Panc1 (cell line): ENCODE results near the gene FSD2. TPM values are rescaled to one million over a fixed set of nuclear protein-coding genes. Genes with fewer than 3 reads are reported as not detected.

Source experiments
- ATAC-seq: fragments of 200-7000 bp; cut with Tn5 transposase; 2 replicates; pipeline ENCODE4 v1.9.1; 2020; ENCODE audit warnings: mild to moderate bottlenecking, moderate library complexity
- BruUV-seq: library from RNA; stranded (reverse); fragments of 400-500 nt; replicated peaks from 2 replicates; lab custom pipeline; 2021; lab: Mats Ljungman, UMichigan
- CTCF ChIA-PET: fragments of 300-600 bp; sonication (Branson Sonifier 250); formaldehyde crosslinking; loops from one replicate; lab custom pipeline; 2022; ENCODE audit warnings: antibody characterized with exemption; lab: Charles Lee
- POLR2A ChIA-PET: fragments of 300-600 bp; sonication (Branson Sonifier 250); formaldehyde crosslinking; loops from one replicate; lab custom pipeline; 2022; ENCODE audit warnings: antibody characterized with exemption; lab: Charles Lee
- DNase-seq: peaks from one replicate; pipeline ENCODE4 v3.0.0-alpha.2; 2010; ENCODE audit warnings: low read depth, low spot score
- H3K27ac ChIP-seq: 2 replicates; pipeline ENCODE4 v1.5.1; 2011; ENCODE audit warnings: mild to moderate bottlenecking, low read length, inconsistent platforms
- H3K27me3 ChIP-seq: fragments of 200-500 bp; sonication (Bioruptor generic); 2 replicates; pipeline ENCODE4 v1.6.0; 2014; ENCODE audit warnings: low read length, inconsistent platforms; ENCODE audit not compliant: control insufficient read depth, insufficient read depth
- H3K36me3 ChIP-seq: fragments of 200-500 bp; sonication (Bioruptor generic); 2 replicates; pipeline ENCODE4 v1.5.1; 2014; ENCODE audit warnings: inconsistent platforms, mild to moderate bottlenecking, low read length, moderate library complexity; ENCODE audit not compliant: control insufficient read depth, insufficient read depth
- H3K4me1 ChIP-seq: 2 replicates; pipeline ENCODE4 v1.5.1; 2011; ENCODE audit warnings: inconsistent platforms, mild to moderate bottlenecking, low read length, moderate library complexity; ENCODE audit not compliant: control insufficient read depth, insufficient read depth
- H3K4me3 ChIP-seq, 2 experiments: 2 replicates each; pipeline ENCODE4 v1.5.1; 2011 to 2012; ENCODE audit warnings: low read depth in 2 of 2, low read length in 2 of 2, mild to moderate bottlenecking in 2 of 2, inconsistent platforms in 1 of 2, moderate library complexity in 1 of 2
- H3K9me3 ChIP-seq: fragments of 200-500 bp; sonication (Bioruptor generic); 2 replicates; pipeline ENCODE4 v1.5.1; 2014; ENCODE audit warnings: low read depth, mild to moderate bottlenecking, inconsistent platforms, low read length, moderate library complexity; ENCODE audit not compliant: control insufficient read depth, insufficient read depth
- POLR2AphosphoS5 ChIP-seq: IDR thresholded peaks from 2 replicates; pipeline ENCODE4 v1.6.1; 2012; ENCODE audit warnings: mild to moderate bottlenecking, low read depth, low read length, moderate library complexity
- SIN3A ChIP-seq: IDR thresholded peaks from 2 replicates; pipeline ENCODE4 v1.6.1; 2012; ENCODE audit warnings: low read depth, mild to moderate bottlenecking, low read length, moderate library complexity, borderline replicate concordance; ENCODE audit not compliant: insufficient read depth
- TCF7L2 ChIP-seq: IDR thresholded peaks from 2 replicates; pipeline ENCODE4 v1.6.1; 2011; ENCODE audit warnings: mild to moderate bottlenecking, low read depth, low read length, inconsistent platforms
- in situ Hi-C: cut with HindIII; loops from 2 replicates; pipeline ENCODE4 v1.10.0; 2016; ENCODE audit warnings: low sequenced_read_pairs, low pct_unique_long_range_greater_than_20kb
- intact Hi-C: fragments of 100-400 bp; cut with micrococcal nuclease; formaldehyde crosslinking; loops from one replicate; pipeline ENCODE4 v1.10.0; 2022; ENCODE audit not compliant: unreplicated experiment
- total RNA-seq: library from RNA; stranded (reverse); gene quantifications from one replicate; pipeline ENCODE4 v1.2.1, GENCODE V29; 2021; ENCODE audit not compliant: unreplicated experiment
- TF ChIP-seq, protein P1 (sequence below): fragments of 450-650 bp; IDR thresholded peaks from 2 replicates; pipeline ENCODE4 v1.5.1; 2017; ENCODE audit warnings: mild to moderate bottlenecking
- TF ChIP-seq, protein P2 (sequence below), 2 experiments: IDR thresholded peaks; 2 replicates each; pipeline ENCODE4 v1.6.1; 2011 to 2012; ENCODE audit warnings: low read depth in 2 of 2, control low read depth in 1 of 2, low read length in 1 of 2, mild to moderate bottlenecking in 1 of 2, moderate library complexity in 1 of 2; ENCODE audit not compliant: insufficient read depth in 1 of 2

Gene FSD2
- total RNA-seq, 1 experiment from 2014 or later, result not detected

DNA sequence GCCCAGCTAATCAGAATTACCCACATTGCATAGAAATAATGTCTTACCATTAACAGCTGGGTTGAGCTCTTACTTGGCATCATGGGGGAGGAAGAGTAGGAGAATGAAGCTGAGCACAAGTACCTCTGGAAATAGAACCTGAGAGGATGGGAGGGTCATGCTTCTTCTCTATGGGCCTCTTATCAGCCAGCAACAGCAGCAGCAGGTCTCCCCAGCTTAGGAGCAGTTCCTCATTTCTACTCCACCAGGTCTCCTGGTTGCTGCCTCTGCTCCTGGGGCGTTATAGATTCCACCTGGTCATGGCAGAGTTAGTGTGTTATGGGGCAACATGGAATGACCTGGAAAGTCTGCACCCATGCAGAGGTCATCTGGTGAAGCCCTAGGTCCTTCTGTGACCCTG lies 3.4 kb downstream of the FSD2 start:
- no TSS peak for BruUV-seq
- Histone ChIP-seq H3K27me3 (no peaks in the 10 kb centered on the region; the same call in 1 of the 2 replicates), H3K36me3 (no peaks in the 10 kb centered on the region), H3K9me3 (no peaks in the 10 kb centered on the region), H3K4me3 (no peak overlapping the region), H3K27ac (no peak overlapping the region), H3K4me1 (no peaks in the 10 kb centered on the region)
- CTCF ChIA-PET, result no interaction called here
- POLR2A ChIA-PET, result no interaction called here
- no peak for DNase-seq
- no peak for ATAC-seq
- in situ Hi-C loops, result no loop called here
- intact Hi-C loops, result no loop called here
- TF ChIP-seq, protein P1, sequence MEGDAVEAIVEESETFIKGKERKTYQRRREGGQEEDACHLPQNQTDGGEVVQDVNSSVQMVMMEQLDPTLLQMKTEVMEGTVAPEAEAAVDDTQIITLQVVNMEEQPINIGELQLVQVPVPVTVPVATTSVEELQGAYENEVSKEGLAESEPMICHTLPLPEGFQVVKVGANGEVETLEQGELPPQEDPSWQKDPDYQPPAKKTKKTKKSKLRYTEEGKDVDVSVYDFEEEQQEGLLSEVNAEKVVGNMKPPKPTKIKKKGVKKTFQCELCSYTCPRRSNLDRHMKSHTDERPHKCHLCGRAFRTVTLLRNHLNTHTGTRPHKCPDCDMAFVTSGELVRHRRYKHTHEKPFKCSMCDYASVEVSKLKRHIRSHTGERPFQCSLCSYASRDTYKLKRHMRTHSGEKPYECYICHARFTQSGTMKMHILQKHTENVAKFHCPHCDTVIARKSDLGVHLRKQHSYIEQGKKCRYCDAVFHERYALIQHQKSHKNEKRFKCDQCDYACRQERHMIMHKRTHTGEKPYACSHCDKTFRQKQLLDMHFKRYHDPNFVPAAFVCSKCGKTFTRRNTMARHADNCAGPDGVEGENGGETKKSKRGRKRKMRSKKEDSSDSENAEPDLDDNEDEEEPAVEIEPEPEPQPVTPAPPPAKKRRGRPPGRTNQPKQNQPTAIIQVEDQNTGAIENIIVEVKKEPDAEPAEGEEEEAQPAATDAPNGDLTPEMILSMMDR, result no peak
- TF ChIP-seq, protein P2, sequence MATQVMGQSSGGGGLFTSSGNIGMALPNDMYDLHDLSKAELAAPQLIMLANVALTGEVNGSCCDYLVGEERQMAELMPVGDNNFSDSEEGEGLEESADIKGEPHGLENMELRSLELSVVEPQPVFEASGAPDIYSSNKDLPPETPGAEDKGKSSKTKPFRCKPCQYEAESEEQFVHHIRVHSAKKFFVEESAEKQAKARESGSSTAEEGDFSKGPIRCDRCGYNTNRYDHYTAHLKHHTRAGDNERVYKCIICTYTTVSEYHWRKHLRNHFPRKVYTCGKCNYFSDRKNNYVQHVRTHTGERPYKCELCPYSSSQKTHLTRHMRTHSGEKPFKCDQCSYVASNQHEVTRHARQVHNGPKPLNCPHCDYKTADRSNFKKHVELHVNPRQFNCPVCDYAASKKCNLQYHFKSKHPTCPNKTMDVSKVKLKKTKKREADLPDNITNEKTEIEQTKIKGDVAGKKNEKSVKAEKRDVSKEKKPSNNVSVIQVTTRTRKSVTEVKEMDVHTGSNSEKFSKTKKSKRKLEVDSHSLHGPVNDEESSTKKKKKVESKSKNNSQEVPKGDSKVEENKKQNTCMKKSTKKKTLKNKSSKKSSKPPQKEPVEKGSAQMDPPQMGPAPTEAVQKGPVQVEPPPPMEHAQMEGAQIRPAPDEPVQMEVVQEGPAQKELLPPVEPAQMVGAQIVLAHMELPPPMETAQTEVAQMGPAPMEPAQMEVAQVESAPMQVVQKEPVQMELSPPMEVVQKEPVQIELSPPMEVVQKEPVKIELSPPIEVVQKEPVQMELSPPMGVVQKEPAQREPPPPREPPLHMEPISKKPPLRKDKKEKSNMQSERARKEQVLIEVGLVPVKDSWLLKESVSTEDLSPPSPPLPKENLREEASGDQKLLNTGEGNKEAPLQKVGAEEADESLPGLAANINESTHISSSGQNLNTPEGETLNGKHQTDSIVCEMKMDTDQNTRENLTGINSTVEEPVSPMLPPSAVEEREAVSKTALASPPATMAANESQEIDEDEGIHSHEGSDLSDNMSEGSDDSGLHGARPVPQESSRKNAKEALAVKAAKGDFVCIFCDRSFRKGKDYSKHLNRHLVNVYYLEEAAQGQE (IDR thresholded peaks at IDR 0.05; ENCODE audit: insufficient read depth in 1 of 2, low read depth in 2 of 2, low read length in 1 of 2), result no peak
- TF ChIP-seq POLR2AphosphoS5 (no peak), TCF7L2 (no peak), SIN3A (no peak)

DNA sequence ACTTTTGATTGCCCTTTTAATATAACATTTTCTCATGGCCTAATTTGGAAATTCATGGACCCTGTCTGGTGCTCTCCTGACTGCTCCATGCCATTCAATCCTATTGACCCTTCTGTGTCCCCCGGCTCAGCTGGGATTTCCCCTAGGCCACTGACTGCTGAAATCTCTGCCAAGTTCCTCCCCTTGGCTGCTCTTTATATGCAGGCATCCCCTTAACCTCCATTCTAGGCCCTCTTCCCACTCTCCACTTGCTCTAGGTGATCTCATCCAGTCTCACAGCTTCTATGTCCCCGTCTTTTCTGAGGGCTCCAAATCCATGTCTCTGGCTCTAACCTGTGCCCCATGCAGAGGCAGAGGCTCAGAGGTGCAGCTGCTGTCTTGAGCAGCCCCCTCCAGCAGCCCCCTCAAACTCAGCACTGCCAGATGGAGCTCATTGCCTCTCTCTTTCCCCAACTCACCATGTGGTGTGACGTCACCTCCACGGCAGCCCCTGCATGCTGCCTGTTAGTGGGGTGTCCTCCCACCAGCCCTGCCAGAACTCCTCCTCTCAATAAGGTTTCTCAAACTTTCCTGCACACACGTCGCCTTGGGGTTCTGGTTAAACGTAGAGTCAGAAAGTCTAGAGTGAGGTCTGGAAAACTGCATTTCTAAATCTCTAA lies 6.6 kb downstream of the FSD2 start:
- Histone ChIP-seq H3K27ac (no peak overlapping the region), H3K4me3 (no peak overlapping the region), H3K9me3 (no peaks in the 10 kb centered on the region), H3K4me1 (no peaks in the 10 kb centered on the region), H3K36me3 (no peaks in the 10 kb centered on the region), H3K27me3 (no peaks in the 10 kb centered on the region; the same call in 1 of the 2 replicates)
- POLR2A ChIA-PET, result no interaction called here
- TF ChIP-seq SIN3A (no peak), POLR2AphosphoS5 (no peak), TCF7L2 (no peak)
- TF ChIP-seq, protein P1, result no peak
- TF ChIP-seq, protein P2 (IDR thresholded peaks at IDR 0.05; ENCODE audit: insufficient read depth in 1 of 2, low read depth in 2 of 2, low read length in 1 of 2), result no peak
- DNase-seq, result no peak
- intact Hi-C loops (no loop called here), in situ Hi-C loops (no loop called here)
- no peak for ATAC-seq
- CTCF ChIA-PET, result no interaction called here
- BruUV-seq, result no TSS peak
